CD4-positive, alpha-beta T cell treated with Interleukin-17A for 4 hours (primary cell): Measurements from ENCODE around the gene SIRT7.

Experiments used
- DNase-seq: peaks from one replicate; pipeline ENCODE4 v3.0.0-alpha.2; 2020; ENCODE audit warnings: mixed read lengths

Gene SIRT7

DNA sequence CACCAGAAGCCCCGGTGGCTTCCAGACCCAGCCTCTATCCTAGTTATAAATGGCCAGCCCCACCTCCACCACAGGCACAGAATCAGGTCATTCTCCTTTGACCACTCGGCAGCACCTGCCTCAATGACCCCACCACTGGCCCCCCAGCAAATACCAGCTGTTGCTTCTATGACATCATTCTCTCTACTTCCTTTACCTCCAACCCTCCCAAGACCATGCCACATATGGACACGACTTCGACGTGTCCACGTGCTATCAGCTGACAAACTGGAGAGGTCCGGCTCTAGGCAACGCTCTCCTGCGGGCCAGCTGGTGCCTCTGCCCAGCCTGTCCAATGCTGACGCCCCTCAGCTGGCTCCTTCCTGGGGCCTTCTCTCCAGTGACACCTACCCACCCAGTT lies 32.5 kb downstream of the SIRT7 start:
- DNase-seq = no peak

DNA sequence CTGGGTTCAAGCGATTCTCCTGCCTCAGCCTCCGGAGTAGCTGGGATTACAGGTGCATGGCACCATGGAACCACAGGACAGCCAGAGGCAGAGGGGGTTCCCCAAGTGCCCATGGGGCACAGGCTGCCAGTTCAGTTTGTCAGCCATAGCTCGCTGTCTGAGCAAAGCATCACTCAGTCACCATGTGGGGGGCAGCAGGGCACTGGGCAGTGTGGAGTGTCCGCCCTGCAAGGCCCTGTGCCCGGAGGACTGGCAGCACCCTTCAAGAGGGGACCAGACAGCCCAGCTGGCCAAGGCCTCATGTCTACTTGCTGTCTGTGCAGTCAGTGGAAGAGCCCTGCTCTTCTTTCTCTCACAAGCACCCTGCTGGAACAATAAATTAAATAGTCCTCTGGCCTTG lies 33.0 kb downstream of the SIRT7 start:
- no peak for DNase-seq

DNA sequence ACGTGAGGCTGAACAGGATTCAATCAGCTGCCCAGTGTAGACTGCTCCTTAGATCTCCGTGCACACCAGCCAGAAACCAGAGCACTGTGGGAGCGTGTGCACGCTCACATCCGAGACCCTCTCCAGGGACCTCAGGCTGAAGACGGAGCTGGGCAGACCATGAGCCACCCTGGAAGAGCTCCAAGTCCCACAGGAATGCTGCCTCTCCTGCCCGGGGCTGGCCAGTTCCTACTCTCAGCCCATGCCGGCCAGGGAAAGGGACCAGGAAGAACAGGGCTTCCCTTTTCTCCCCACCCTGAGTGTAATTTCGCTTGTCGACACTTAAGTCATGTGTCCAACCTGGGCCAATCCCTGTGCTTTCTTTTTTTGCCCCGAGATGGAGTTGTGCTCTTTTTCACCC lies 33.5 kb downstream of the SIRT7 start:
- DNase-seq = no peak

DNA sequence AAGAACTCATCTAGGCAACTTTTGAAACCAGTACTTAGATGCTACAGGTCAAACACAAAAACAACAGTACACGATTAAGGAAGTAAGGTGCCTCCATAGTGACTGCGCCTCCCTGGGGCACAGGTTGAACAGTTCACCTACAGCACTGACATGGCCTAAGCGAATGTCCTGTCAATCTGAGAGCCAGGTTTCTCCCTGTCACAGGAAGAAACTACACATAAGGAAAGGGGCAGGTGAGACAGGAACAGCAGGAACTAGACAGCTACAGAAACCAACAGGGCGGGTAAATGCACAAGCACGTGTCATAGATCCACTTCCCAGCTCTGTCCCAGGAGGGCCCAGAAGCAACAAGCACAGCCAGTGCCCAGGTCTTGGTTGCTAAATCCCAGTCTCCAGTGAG lies 38.9 kb downstream of the SIRT7 start:
- no peak for DNase-seq

DNA sequence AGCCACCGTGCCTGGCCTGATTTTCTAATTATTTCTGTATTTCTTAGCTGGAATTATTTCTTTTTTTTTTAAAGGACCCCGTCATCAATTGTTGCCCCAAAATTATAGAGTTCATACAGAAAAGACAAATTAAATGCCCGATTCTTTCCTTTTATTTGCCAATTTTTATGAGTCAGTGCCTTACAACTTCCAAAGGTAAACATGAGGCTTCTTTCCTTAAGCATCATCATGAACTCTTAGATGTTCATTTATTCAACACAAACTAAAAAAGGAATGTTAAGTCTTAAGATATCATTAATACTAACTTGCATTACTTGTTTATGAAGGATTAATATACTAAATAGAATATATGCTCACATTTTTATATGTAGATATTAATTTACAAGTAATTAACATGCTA lies 39.7 kb downstream of the SIRT7 start:
- no peak for DNase-seq

DNA sequence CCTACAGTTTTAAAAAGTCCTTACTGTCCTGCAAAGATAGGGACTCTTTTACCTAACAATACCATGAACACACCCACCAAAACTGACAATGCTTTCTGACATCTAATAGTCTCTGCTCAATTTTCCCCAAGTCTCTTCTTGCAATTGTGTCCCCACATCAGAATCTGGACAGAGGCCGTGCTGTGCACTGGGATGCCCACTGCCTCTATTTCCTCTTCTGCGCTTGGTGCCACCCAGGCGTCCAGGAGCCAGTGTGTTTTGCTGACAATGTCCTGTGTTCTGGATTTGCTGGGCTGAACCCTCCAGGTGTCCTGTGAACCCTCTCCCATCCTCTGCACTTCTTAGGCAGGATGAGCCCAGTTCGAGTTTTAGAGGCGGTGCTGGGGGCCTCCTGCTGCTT lies 40.4 kb downstream of the SIRT7 start:
- no peak for DNase-seq

DNA sequence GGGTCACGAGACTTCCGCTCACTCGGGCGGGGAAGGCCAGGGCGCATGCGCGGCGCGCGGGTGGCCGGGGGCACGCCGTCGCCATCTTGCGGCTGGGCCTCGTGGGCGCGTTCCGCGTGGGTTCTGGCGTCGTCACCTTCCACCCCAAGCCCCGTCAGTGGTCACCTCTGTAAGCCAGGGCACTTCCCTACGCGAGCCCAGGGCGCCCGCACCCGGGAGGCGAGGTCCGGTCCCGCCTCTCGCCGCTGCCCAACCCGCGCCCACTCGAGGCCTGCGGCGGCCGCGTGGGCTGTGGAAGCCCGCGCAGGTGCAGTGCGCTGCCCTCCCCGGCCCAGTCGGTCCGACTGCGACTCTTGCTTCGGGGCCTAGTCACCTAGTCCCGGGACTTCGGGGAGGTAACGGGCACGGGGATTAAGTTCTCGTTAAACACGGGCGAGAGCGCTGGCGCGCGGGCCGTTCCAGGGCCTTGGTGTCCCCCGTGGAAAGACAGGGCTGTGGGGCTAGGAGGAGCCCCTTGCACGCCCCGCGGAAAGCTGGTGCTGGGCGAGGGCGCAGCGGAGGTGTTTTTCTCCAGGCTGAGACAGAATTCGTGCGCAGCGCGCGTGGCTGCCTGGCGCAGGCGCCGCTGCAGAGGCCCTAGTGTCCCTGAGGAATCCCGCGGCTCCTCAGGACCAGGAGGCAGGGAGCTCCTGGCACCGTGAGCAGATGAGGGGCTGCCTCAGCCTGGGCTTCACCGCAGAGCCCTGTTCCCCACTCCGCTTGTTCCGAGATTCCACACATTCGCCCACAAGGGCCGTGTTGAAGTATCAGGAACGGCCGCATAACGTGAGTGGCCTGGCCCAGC lies 46.4 kb downstream of the SIRT7 start:
- DNase-seq = peak; percentile 97

DNA sequence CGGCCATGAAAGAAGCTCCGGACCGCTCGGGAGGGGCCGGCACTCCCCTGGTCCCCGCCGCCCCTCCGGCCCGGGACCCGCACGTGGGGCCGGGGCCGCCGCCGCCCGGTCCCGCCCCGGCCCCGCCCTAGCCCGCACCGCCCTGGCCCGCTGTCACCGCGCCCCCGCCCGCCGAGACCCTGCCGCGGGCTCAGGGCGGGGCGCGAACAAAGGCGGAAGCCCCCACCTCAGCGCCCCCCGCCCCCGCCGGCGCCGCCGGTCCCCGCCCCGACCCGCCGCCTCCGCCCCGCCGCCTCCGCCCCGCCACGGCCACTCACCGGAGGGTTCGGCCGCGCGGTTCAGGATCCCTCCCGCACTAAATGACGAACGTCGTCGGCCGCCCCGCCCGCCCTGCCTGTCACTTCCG lies 47.0 kb downstream of the SIRT7 start, which contains the start of gene ARHGDIA:
Gene ARHGDIA, minus strand, starts transcription at position 357 of the 406 bp plus-strand sequence. CDS start 1,407 bp downstream, outside the sequence.
- DNase-seq = no peak

DNA sequence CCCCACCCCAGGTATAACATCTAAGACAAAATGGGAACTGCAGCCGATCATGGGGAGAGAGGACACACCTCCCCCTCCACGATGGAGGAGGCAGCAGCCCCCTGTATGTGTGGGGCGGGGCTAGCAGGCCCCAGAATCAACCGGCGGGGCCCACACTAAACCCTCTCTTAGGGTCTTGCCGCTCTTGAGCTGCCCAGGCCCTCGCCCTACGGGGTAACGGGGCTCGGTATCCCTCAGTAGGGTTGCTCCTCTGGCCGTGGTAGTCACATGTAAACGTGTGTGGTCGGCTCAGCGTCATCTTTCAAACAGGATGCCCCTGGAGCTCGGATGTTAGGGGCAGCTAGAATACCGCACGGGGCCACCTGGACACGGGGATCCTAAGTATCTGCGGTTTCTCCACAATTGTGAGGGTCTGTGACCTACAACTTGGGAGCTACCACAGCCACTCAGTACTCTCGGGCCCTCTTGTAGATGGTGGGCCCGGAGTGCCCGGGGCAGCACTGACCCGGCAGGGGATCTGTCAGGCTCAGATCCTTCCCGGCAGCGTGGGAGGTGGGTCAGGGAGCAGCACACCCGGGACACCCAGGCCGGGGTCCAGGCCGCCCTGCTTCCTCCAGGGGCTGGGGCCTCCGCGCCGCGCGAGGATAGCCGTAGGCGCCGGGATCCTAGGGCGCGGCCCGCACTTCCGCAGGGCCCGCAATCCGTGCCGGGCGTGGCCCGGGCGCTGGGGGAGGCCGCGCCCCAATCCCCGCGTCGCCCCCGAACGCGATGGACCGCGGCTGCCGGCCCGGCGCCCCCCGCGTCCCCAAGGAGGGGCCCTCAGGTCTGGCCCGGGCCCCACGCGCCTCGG lies 47.6 kb downstream of the SIRT7 start:
- DNase-seq = peak; percentile 52

DNA sequence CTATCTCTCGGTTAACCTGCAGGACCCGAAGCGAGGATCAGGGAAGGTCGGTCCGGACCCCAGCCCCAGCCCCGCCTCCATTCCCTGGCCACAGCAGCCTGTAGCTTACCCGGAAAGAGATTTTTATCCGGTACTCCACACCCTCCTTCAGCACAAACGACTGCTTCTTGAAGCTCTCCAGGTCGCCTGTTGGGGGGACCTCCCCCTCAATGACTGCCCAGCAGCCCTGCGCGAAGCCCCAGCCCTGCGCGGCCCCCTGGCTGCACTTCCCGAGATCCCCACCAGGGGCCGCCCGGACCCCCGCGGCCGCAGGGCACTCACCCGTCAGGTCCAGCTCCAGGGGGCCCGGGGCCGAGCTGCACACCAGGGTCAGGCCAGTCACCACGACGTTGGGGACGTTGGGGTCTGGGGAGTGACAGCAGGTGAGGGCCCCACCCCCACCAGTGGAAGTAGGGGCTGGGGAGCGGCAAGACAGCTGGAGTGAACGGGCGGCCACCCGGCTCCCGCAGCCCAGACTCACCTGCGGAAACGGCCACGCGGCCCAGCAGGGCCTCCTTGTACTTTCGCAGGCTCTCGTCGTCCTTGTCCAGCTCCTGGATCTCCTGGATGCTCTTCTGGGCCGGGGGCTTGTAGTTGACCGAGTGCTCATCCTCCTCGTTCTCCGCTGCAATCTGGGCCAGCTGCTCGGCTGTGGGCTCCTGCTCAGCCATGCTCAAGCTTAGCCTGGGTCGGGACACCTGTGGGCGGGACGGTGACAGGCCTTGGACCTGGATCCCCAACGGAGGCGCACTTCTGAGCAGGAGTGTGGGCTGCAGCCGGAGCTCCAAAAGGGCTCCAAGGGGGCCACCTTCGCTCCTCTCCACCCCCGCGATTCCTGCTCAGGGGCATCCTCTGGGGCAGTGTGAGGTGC lies 48.5 kb downstream of the SIRT7 start:
- DNase-seq = peak; percentile 43

DNA sequence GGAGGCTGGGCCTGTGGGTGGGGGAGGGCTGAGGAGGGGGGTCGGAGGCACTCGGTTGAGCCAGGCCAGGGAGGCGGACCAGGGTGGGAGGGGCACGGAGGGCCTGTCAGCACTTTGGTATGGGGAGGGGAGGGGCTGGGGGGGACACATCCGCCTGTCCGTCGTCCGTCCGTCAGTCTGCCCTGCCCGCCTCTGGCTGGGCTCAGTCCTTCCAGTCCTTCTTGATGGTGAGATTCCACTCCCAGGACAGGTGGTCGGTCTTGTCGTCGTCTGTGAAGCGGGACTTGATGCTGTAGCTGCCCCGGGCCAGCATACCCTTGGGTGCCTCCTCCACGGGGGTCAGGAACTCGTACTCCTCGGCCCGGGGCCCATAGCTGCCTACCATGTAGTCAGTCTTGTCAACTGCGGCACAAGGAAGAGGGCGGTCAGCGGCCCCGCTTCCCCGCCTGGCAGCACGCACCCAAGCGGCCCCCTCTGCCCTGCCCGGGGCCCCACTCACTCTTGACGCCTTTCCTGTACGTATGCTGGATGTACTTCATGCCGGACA lies 49.2 kb downstream of the SIRT7 start:
- no peak for DNase-seq

DNA sequence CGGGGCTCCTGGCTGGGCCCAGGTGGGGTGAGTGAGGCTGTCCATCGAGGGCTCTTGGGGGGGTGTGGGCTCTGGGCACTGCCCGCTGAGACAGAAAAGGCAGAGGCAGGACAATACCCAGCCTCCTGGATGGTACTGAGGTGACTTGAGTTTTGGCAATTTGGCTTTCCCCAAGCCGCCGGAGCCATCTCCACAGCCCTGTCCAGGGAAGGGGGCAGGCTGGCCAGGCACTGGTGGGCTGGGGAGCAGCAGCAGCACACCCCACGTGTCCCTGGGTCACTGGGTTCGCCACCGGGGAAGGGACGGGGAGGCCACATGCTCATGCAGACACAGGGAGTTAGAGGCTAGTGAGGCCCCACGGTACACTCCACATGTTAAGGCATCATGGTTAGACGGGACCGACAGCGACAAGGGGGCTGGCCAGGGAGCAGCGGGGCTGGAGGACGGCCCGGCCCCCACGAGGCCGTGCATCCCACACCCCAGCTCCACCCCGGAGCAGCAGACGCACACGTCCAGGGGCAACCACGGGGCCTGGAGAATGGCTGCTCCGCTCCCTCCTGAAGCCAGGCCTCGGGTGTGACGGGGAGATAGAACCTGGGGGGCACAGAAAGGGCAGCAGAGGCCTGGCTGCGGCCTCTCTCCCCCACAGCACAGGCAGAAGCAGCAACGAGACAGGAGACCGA lies 49.8 kb downstream of the SIRT7 start:
- DNase-seq = no peak

DNA sequence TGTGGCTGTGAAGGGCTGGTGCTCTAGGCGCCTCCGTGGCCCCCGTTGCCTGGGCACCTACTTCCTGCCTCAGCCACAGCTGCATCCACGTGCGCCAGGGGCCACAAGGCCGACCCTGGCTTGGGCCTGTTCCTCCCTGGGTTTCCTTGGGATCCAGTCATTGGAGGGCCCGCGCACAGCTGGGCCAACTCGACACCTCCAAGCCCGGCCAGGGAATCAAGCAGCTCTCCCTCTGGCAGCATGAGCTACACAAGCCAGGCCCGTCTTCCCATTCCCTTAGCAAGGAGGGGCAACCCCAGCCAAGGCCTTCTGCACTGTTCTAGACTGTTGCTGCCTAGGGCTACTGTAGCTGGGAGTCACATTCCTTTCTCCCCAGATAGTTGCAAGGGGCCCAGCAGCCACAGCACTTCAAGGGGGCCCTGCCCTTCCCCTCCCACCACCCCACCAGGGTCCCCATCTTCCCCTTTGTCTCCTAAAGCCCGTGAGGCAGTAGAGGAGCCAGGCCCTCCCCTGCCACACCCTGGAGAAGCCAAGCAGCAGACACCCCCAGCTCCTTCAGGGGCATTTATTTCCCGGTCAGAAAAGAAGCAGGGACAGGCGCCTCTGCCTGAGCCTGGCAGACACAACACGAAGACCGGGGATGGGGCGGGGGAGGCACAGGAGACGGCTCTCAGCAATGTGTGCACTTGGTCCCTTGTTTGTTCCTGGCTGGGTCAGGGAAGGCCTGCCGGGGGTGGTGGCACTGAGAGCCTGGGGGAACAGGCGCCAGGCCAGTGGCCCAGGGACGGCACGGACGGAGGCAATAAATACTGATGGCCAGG lies 50.6 kb downstream of the SIRT7 start:
- DNase-seq = peak; percentile 29

DNA sequence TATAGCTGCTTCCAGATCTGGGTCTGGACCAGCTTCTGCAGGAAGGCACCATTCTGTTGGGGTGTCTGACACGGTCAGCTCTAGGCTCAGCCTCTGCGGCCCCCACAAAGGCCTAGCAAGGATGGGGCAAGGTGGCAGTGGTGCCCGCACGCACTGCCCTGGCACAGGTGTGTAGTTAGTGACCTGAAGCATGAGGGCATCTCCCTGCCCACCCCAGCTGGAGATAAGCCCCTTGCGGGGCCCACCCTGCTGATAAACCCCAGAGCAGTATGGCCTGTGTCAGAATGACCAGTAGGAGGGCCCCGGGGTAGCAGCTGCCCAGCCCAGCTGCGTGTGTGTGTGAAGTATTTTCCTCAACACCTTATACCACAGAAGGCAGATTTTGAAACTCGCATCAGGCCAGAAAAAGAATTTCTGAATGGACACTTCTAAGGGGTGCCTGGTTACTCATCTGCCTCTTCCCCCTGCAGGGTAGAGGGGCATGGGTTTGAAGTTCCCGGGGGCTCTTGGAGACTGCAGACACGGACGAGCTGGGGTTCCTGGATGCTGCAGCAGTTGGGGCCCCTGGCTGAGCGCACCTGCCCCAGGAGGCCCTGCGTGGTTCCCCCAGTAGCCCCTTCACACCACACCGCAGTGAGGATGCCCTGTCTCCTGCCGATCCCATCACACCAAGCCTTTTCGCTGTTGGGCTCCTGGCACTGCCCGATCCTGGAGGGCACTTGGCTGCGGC lies 51.4 kb downstream of the SIRT7 start:
- DNase-seq = no peak

DNA sequence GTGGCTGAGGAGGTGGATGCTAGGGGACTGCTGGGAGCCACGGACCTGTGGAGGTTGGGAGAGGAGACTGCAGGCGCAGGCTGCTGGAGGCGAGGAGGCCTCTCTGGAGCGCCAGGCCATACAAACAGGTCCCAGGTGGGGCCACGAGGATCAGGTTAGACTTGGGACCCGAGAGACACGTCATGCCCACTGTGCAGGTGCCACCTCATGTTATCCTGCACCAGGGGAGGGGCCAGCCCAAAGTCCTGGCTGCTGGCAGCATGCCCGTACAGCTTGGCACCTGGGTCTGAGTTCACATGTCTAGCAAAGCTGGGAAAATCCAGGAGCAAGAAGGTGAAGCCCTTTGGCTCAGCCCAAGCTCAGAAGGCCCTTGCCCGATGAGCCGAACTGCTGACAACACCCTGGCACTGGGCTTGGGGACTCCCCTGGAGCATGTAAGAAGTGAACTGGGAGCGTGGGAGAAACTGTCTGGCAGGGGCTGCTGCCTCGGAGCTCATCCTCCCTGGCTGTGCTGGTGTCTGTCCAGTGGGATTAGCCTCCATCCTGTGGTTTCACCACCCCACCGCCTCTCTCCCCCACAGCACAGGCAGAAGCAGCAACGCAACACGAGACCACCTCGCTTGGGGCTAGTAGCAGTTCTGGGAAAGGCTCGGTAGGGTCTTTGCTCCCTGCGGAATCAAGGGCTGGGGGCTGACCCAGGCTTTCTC lies 52.1 kb downstream of the SIRT7 start:
- DNase-seq = no peak

DNA sequence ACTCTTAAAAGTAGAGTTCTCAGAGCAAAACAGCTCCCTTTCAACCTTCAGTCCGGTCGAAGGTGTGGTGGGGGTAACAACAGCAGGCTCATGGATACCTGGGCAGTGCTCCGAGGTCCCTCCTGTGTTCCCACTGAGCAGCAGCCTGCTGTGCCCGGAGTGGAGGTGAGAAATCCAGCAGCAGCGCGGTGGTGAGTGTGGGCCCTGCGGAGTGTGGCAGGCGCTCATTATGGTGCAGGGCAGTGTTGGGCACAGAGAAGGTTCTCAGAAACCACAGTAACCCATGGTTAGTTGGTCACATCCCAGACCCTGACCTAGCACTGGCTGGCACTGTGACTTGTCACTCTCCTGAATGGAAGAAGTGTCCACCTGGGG lies 52.6 kb downstream of the SIRT7 start:
- DNase-seq = no peak

DNA sequence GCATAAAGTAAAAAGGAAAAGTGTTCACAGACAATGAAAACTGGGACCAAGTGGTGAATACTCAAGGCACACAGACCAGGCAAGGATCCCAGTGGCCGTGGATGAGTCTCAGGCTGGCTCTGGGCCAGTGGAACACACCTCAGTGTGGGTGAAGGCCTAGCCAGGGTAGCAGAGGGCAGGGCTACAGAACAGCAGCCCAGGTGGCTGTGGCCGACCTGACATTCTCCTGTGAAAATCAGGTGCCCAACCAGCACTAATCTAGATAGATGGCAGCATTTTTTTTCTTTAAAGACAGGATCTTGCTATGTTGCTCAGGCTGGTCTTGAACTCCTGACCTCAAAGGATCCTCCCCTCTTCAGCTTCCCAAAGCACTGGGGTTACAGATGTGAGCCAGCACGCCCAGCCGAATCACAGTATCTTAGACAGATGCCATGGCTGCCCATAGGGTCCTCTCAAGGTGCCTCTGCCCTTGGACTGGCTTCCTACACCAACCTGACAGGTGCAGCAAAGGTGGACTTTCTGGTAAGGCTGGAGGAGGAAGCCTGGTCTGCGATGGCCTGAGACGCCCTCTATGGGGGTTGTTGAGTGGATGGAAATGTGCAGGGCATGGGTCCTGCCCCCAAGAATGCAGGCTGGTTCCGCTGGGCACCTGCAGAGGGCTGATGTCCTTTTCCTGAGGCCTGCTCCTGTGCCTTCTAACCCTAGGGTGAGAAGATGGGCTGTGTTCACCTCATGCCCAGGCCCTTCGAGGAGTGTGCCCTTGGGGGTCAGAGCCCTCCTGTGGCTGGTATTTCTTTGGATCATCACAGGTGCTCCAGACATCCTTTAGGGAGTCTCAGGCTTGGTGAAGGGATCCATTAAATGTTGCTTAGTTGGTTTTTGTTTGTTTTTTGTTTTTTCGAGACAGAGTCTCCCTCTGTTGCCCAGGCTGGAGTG lies 53.9 kb downstream of the SIRT7 start:
- DNase-seq = no peak

DNA sequence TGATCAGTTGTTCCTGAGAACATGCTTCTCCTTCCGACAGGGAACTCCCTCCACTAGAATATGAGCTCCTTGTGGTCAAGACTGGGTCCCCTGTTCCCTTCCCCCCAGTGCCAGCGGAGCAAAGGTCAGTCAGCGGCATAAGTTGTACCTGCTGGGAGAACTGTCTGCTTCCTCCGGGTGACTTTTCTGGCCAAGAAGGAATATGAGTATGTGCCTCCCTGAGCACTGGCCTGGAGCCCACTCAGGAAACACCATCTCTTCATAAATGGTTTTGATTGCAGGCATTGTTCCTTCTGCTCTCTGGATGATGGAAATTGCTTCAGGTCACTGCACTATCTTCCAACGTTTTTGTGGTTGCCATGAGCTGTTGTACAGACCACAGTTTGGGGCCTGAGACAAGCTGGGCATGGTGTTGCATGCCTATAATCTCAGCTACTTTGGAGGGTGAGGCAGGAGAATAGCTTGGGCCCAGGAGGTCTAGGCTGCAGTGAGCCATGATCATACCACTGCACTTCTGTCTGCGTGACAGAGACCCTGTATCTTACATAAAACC lies 54.8 kb downstream of the SIRT7 start:
- no peak for DNase-seq
